IMR-90 (cell line): ENCODE measurements around the gene FOXP1.

Experiments
- CEBPB ChIP-seq: IDR thresholded peaks from 2 replicates; pipeline ENCODE4 v1.6.1; 2012; ENCODE audit warnings: low read depth, low read length, improper control_type of control experiment
- CHD1 ChIP-seq: IDR thresholded peaks from 2 replicates; pipeline ENCODE4 v1.6.1; 2012; ENCODE audit warnings: low read depth, low read length, improper control_type of control experiment
- CTCF ChIP-seq: conservative IDR thresholded peaks from 2 replicates; pipeline ENCODE4 v1.5.1; 2012; ENCODE audit warnings: mild to moderate bottlenecking, low read depth, low read length, improper control_type of control experiment
- ELK1 ChIP-seq: fragments of 150-350 bp; IDR thresholded peaks from 2 replicates; pipeline ENCODE4 v1.6.1; 2016; ENCODE audit warnings: low read depth, mild to moderate bottlenecking, low read length, moderate library complexity, borderline replicate concordance
- MAFK ChIP-seq: IDR thresholded peaks from 2 replicates; pipeline ENCODE4 v1.6.1; 2012; ENCODE audit warnings: low read depth, low read length, improper control_type of control experiment
- MAZ ChIP-seq: IDR thresholded peaks from 2 replicates; pipeline ENCODE4 v1.6.1; 2012; ENCODE audit warnings: low read depth, mild to moderate bottlenecking, low read length, improper control_type of control experiment, moderate library complexity, borderline replicate concordance
- MXI1 ChIP-seq: IDR thresholded peaks from 2 replicates; pipeline ENCODE4 v1.6.1; 2012; ENCODE audit warnings: low read depth, mild to moderate bottlenecking, low read length, moderate library complexity, borderline replicate concordance
- NFE2L2 ChIP-seq: fragments of 150-350 bp; IDR thresholded peaks from 2 replicates; pipeline ENCODE4 v1.6.1; 2016; ENCODE audit warnings: low read depth, mild to moderate bottlenecking, low read length
- POLR2A ChIP-seq: IDR thresholded peaks from 2 replicates; pipeline ENCODE4 v1.6.1; 2012; ENCODE audit warnings: mild to moderate bottlenecking, low read depth, low read length
- RAD21 ChIP-seq: IDR thresholded peaks from 2 replicates; pipeline ENCODE4 v1.6.1; 2012; ENCODE audit warnings: low read length, improper control_type of control experiment
- RCOR1 ChIP-seq: IDR thresholded peaks from 2 replicates; pipeline ENCODE4 v1.6.1; 2012; ENCODE audit warnings: mild to moderate bottlenecking, low read length, improper control_type of control experiment; ENCODE audit not compliant: insufficient replicate concordance
- RFX5 ChIP-seq: IDR thresholded peaks from 2 replicates; pipeline ENCODE4 v1.8.0; 2012; ENCODE audit warnings: low read depth, mild to moderate bottlenecking, low read length, moderate library complexity
- SMC3 ChIP-seq: fragments of 150-350 bp; IDR thresholded peaks from 2 replicates; pipeline ENCODE4 v1.6.1; 2016; ENCODE audit warnings: low read depth, mild to moderate bottlenecking, antibody characterized with exemption, low read length, moderate library complexity
- USF2 ChIP-seq: fragments of 150-350 bp; IDR thresholded peaks from 2 replicates; pipeline ENCODE4 v1.6.1; 2017; ENCODE audit warnings: mild to moderate bottlenecking, antibody characterized with exemption, low read length, low read depth

GRCh38 chr3:71453319-71453718 is 130.2 kb downstream of the FOXP1 start:
- TF ChIP-seq CTCF (no peak), ELK1 (no peak), POLR2A (no peak), RAD21 (no peak), MAZ (no peak), RFX5 (no peak), CEBPB (no peak), MXI1 (no peak), SMC3 (no peak), CHD1 (no peak), RCOR1 (no peak), MAFK (no peak), USF2 (no peak), NFE2L2 (no peak)
